HG03342 (cell line): ENCODE measurements around the gene RET.

Experiments used
- ATAC-seq: cut with Tn5 transposase; IDR thresholded peaks from one replicate; pipeline ENCODE4 v1.9.1; 2021; ENCODE audit warnings: mild to moderate bottlenecking, moderate library complexity; ENCODE audit not compliant: unreplicated experiment

The RET gene

GRCh38 chr10:43119416-43120115 lies 42.7 kb downstream of the RET start:
- ATAC-seq, result no peak

- no peak for ATAC-seq
Observed at GRCh38 chr10:43120116-43120928, 43.5 kb downstream of the RET start.

GRCh38 chr10:43120929-43121314 lies 44.1 kb downstream of the RET start:
- peak; percentile 90 for ATAC-seq

- ATAC-seq, result no peak
Observed at GRCh38 chr10:43121444-43121843, 44.6 kb downstream of the RET start.

- ATAC-seq, result no peak
Observed at GRCh38 chr10:43122096-43122495, 45.2 kb downstream of the RET start.

GRCh38 chr10:43122826-43123225 lies 46.0 kb downstream of the RET start:
- ATAC-seq, result no peak

- ATAC-seq, result no peak
Observed at GRCh38 chr10:43123361-43124093, 46.7 kb downstream of the RET start.

GRCh38 chr10:43124094-43124521 lies 47.2 kb downstream of the RET start:
- no peak for ATAC-seq

- ATAC-seq, result no peak
Observed at GRCh38 chr10:43124574-43125273, 47.9 kb downstream of the RET start.

- no peak for ATAC-seq
Observed at GRCh38 chr10:43125274-43125845, 48.5 kb downstream of the RET start.

- no peak for ATAC-seq
Observed at GRCh38 chr10:43125881-43126731, 49.2 kb downstream of the RET start.

GRCh38 chr10:43126759-43127424 lies 50.0 kb downstream of the RET start:
- ATAC-seq, result no peak

- no peak for ATAC-seq
Observed at GRCh38 chr10:43127442-43127841, 50.6 kb downstream of the RET start.

GRCh38 chr10:43128331-43128730 lies 51.5 kb downstream of the RET start:
- ATAC-seq, result no peak

GRCh38 chr10:43128958-43129706 lies 52.3 kb downstream of the RET start:
- ATAC-seq, result peak; percentile 68

GRCh38 chr10:43130770-43131171 lies 53.9 kb downstream of the RET start:
- ATAC-seq, result no peak

GRCh38 chr10:43131256-43131655 lies 54.4 kb downstream of the RET start:
- ATAC-seq, result no peak

- no peak for ATAC-seq
Observed at GRCh38 chr10:43131906-43132305, 55.0 kb downstream of the RET start.
